IMR-90 (cell line): ENCODE results near the gene NEDD4L. TPM values are rescaled to one million over a fixed set of nuclear protein-coding genes. Genes with fewer than 3 reads are reported as not detected.

Experiments used
- ATAC-seq: fragments of 200-7000 bp; cut with Tn5 transposase; 2 replicates; pipeline ENCODE4 v1.9.1; 2020; ENCODE audit warnings: low read depth, mild to moderate bottlenecking, moderate library complexity
- BruUV-seq: library from RNA; stranded (reverse); fragments of 400-500 nt; replicated peaks from 2 replicates; lab custom pipeline; 2021; lab: Mats Ljungman, UMichigan
- CTCF ChIA-PET: fragments of 300-600 bp; formaldehyde crosslinking; extraction: SDS; loops from one replicate; lab custom pipeline; 2021; ENCODE audit warnings: antibody characterized with exemption; lab: Yijun Ruan, JAX
- POLR2A ChIA-PET: fragments of 300-600 bp; sonication (Branson Sonifier 250); formaldehyde crosslinking; loops from one replicate; lab custom pipeline; 2022; ENCODE audit warnings: antibody characterized with exemption; ENCODE audit not compliant: unreplicated experiment; lab: Charles Lee
- DNase-seq: peaks from one replicate; pipeline ENCODE4 v3.0.0; 2013
- H2AFZ ChIP-seq: replicated peaks from 2 replicates; pipeline ENCODE3; 2013; ENCODE audit warnings: low read length, mild to moderate bottlenecking; ENCODE audit not compliant: poor library complexity
- H2AK5ac ChIP-seq: 2 replicates; pipeline ENCODE4 v1.6.1; 2013; ENCODE audit warnings: low read depth, low read length, inconsistent platforms
- H2AK9ac ChIP-seq: replicated peaks from 2 replicates; pipeline ENCODE3; 2013; ENCODE audit warnings: mild to moderate bottlenecking, low read depth, low read length, moderate library complexity; ENCODE audit not compliant: poor library complexity
- H2BK120ac ChIP-seq: 2 replicates; pipeline ENCODE4 v1.6.1; 2013; ENCODE audit warnings: low read depth, low read length, inconsistent platforms
- H2BK15ac ChIP-seq: 3 replicates; pipeline ENCODE4 v1.6.1; 2013; ENCODE audit warnings: low read depth, low read length, inconsistent platforms
- H2BK20ac ChIP-seq: 2 replicates; pipeline ENCODE4 v1.6.1; 2013; ENCODE audit warnings: low read depth, mild to moderate bottlenecking, inconsistent platforms, low read length, moderate library complexity
- H2BK5ac ChIP-seq: 2 replicates; pipeline ENCODE4 v1.6.1; 2013; ENCODE audit warnings: mild to moderate bottlenecking, low read depth, low read length, inconsistent platforms; ENCODE audit not compliant: poor library complexity, severe bottlenecking
- H3K14ac ChIP-seq: replicated peaks from 2 replicates; pipeline ENCODE4 v1.6.1; 2013; ENCODE audit warnings: low read depth, low read length, inconsistent platforms
- H3K18ac ChIP-seq: 2 replicates; pipeline ENCODE4 v1.6.1; 2013; ENCODE audit warnings: low read depth, low read length, control low read depth
- H3K23ac ChIP-seq: 2 replicates; pipeline ENCODE4 v1.6.1; 2013; ENCODE audit warnings: low read depth, low read length, inconsistent platforms
- H3K27ac ChIP-seq: 2 replicates; pipeline ENCODE4 v1.5.1; 2013; ENCODE audit warnings: mild to moderate bottlenecking, control low read depth, low read length; ENCODE audit not compliant: insufficient read depth
- H3K27me3 ChIP-seq: 2 replicates; pipeline ENCODE4 v1.6.1; 2013; ENCODE audit warnings: low read length; ENCODE audit not compliant: control insufficient read depth, insufficient read depth
- H3K36me3 ChIP-seq: 2 replicates; pipeline ENCODE4 v1.6.1; 2013; ENCODE audit warnings: low read length, mixed read lengths; ENCODE audit not compliant: control insufficient read depth, insufficient read depth
- H3K4ac ChIP-seq: 2 replicates; pipeline ENCODE4 v1.6.1; 2013; ENCODE audit warnings: low read depth, low read length, inconsistent platforms
- H3K4me1 ChIP-seq: 2 replicates; pipeline ENCODE4 v1.6.1; 2013; ENCODE audit warnings: low read length, mixed read lengths; ENCODE audit not compliant: control insufficient read depth, insufficient read depth
- H3K4me2 ChIP-seq: 2 replicates; pipeline ENCODE4 v1.6.1; 2013; ENCODE audit warnings: low read depth, mild to moderate bottlenecking, control low read depth, low read length, moderate library complexity
- H3K4me3 ChIP-seq: 2 replicates; pipeline ENCODE4 v1.5.1; 2013; ENCODE audit warnings: low read depth, mild to moderate bottlenecking, control low read depth, low read length, moderate library complexity; ENCODE audit not compliant: insufficient read depth
- H3K56ac ChIP-seq: 2 replicates; pipeline ENCODE4 v1.6.1; 2013; ENCODE audit warnings: low read length, inconsistent platforms; ENCODE audit not compliant: insufficient read depth; ENCODE audit errors: extremely low read depth
- H3K79me1 ChIP-seq, 2 experiments: 2 replicates each; pipeline ENCODE4 v1.6.1; 2013; ENCODE audit warnings: low read length in 2 of 2, inconsistent platforms in 1 of 2, low read depth in 1 of 2
- H3K9ac ChIP-seq: 2 replicates; pipeline ENCODE4 v1.6.1; 2013; ENCODE audit warnings: low read depth, low read length, control low read depth
- H3K9me1 ChIP-seq: 2 replicates; pipeline ENCODE4 v1.6.1; 2013; ENCODE audit warnings: low read length, inconsistent platforms; ENCODE audit not compliant: insufficient read depth
- H3K9me3 ChIP-seq: 2 replicates; pipeline ENCODE4 v1.6.1; 2013; ENCODE audit warnings: low read length; ENCODE audit not compliant: control insufficient read depth, insufficient read depth
- H4K20me1 ChIP-seq: 2 replicates; pipeline ENCODE4 v1.6.1; 2013; ENCODE audit warnings: low read length, inconsistent platforms; ENCODE audit not compliant: insufficient read depth
- H4K5ac ChIP-seq: 2 replicates; pipeline ENCODE4 v1.6.1; 2013; ENCODE audit warnings: mild to moderate bottlenecking, low read depth, low read length, control low read depth
- H4K8ac ChIP-seq, 2 experiments: 2 replicates each; pipeline ENCODE4 v1.6.1; 2013; ENCODE audit warnings: low read depth in 2 of 2, low read length in 2 of 2, control low read depth in 1 of 2, inconsistent platforms in 1 of 2
- H4K91ac ChIP-seq: 2 replicates; pipeline ENCODE4 v1.6.1; 2013; ENCODE audit warnings: low read depth, low read length, inconsistent platforms; ENCODE audit not compliant: insufficient read depth
- CHD1 ChIP-seq: IDR thresholded peaks from 2 replicates; pipeline ENCODE4 v1.6.1; 2012; ENCODE audit warnings: low read depth, low read length, improper control_type of control experiment
- ELK1 ChIP-seq: fragments of 150-350 bp; IDR thresholded peaks from 2 replicates; pipeline ENCODE4 v1.6.1; 2016; ENCODE audit warnings: low read depth, mild to moderate bottlenecking, low read length, moderate library complexity, borderline replicate concordance
- MXI1 ChIP-seq: IDR thresholded peaks from 2 replicates; pipeline ENCODE4 v1.6.1; 2012; ENCODE audit warnings: low read depth, mild to moderate bottlenecking, low read length, moderate library complexity, borderline replicate concordance
- RFX5 ChIP-seq: IDR thresholded peaks from 2 replicates; pipeline ENCODE4 v1.8.0; 2012; ENCODE audit warnings: low read depth, mild to moderate bottlenecking, low read length, moderate library complexity
- WGBS, 2 experiments: methylation state at CpG; one replicate each; pipeline versions ENCODE4 v1.1.5 to v1.1.7; 2013; ENCODE audit warnings: missing lambda C conversion rate in 2 of 2; ENCODE audit not compliant: insufficient read length in 1 of 2; ENCODE audit errors: extremely low coverage in 2 of 2; 5-methylcytosine and 5-hydroxymethylcytosine counted together
- dilution Hi-C: fragments of 300-500 bp; cut with HindIII; formaldehyde crosslinking; loops from one replicate; pipeline ENCODE4 v1.14.3; 2018; ENCODE audit warnings: low sequenced_read_pairs; ENCODE audit not compliant: unreplicated experiment
- in situ Hi-C: fragments of 300-500 bp; cut with MboI; formaldehyde crosslinking; loops from 3 replicates; pipeline ENCODE4 v1.14.3; 2019; ENCODE audit warnings: low sequenced_read_pairs, inconsistent platforms, mixed read lengths
- intact Hi-C: fragments of 100-400 bp; cut with micrococcal nuclease; formaldehyde crosslinking; loops from 2 replicates; pipeline ENCODE4 v1.10.0; 2022
- polyA plus RNA-seq, 3 experiments: library from polyadenylated mRNA; depleted of rRNA; stranded (reverse); fragments of >200 nt; gene quantifications; 2 replicates each; pipeline ENCODE4 v1.2.3, GENCODE V29; 2012; ENCODE audit warnings: low replicate concordance in 1 of 3
- total RNA-seq: library from RNA; depleted of rRNA; stranded (reverse); fragments of >200 nt; gene quantifications from 2 replicates; pipeline ENCODE4 v1.2.3, GENCODE V29; 2012

The NEDD4L gene
- total and polyA plus RNA-seq, 2 of the 4 experiments (the other 2 are of a cell fraction): 10.0 to 10.9 TPM

GRCh38 chr18:58287353-58288274 is 243.6 kb downstream of the NEDD4L start:
- H4K8ac ChIP-seq: no peak overlapping the region
- no peak overlapping the region for H4K5ac ChIP-seq
- ChIA-PET CTCF (interaction anchor here (1.1 kb wide), 1 partner anchor 23 kb away, joined by 5 read pairs; no protein-coding TSS in a partner anchor), POLR2A (no interaction called here)
- no CpG with 5 or more reads among the region's 11 CpGs for WGBS, 2 experiments
- H3K23ac ChIP-seq: no peak overlapping the region; the same call in 1 of the 2 replicates
- peak overlapping the region; percentile 20; the same call in 1 of the 2 replicates for H3K4ac ChIP-seq
- H2AFZ ChIP-seq: no peak overlapping the region
- H2BK20ac ChIP-seq: no peak overlapping the region
- TF ChIP-seq CHD1: no peak
- no peak for TF ChIP-seq ELK1
- TF ChIP-seq MXI1: no peak
- no peak for TF ChIP-seq RFX5
- H3K9ac ChIP-seq: no peak overlapping the region
- DNase-seq (no peak), ATAC-seq (no peak)
- dilution Hi-C loops: no loop called here
- no peak overlapping the region for H3K56ac ChIP-seq
- in situ Hi-C loops: no loop called here
- H4K20me1 ChIP-seq: no peaks in the 10 kb centered on the region
- no peak overlapping the region for H2AK5ac ChIP-seq
- no peaks in the 10 kb centered on the region for H3K36me3 ChIP-seq
- no TSS peak for BruUV-seq
- H2BK120ac ChIP-seq: no peak overlapping the region
- peaks cover 10% of the 10 kb centered on the region; the same call in 1 of the 2 replicates for H3K9me1 ChIP-seq
- H3K9me3 ChIP-seq: no peaks in the 10 kb centered on the region
- H3K14ac ChIP-seq: 0 out of 2 replicates have a peak overlapping the region, but pooled peaks have one; percentile 27
- H3K27me3 ChIP-seq: peaks cover 4% of the 10 kb centered on the region; the same call in 1 of the 2 replicates
- no peak overlapping the region for H3K4me2 ChIP-seq
- no peak overlapping the region for H2BK15ac ChIP-seq
- H2BK5ac ChIP-seq: no peak overlapping the region
- intact Hi-C loops: no loop called here
- no peak overlapping the region for H3K18ac ChIP-seq
- H3K27ac ChIP-seq: no peak overlapping the region
- no peak overlapping the region for H2AK9ac ChIP-seq
- H3K4me3 ChIP-seq: no peak overlapping the region
- H3K4me1 ChIP-seq: peaks cover 11% of the 10 kb centered on the region
- H4K91ac ChIP-seq: no peak overlapping the region
- peaks cover 0 to 6% of the 10 kb centered on the region in 2 experiments; a peak in 2 of 4 replicates for H3K79me1 ChIP-seq
